Measurements from ENCODE around the gene GRIN2A.

GRCh38 chr16:9922441-9922840 lies 259.8 kb downstream of the GRIN2A start:
- TF ChIP-seq CTCF (optimal IDR thresholded peaks at IDR 0.05 in 1 of 3, IDR thresholded peaks at IDR 0.05 in 1 of 3, conservative IDR thresholded peaks at IDR 0.05 in 1 of 3; ENCODE audit: extremely low read depth in 1 of 3, insufficient read depth in 2 of 3, low read length in 3 of 3), result no peak
- TF ChIP-seq EZH2 (IDR thresholded peaks at IDR 0.05; ENCODE audit: low read length), result no peak

All from keratinocyte (primary cell).